AG09309 (cell line): Measurements from ENCODE around the gene BRMS1.
A peak's percentile ranks its signal among the peaks of the same experiment; 100 is the strongest.
"Not testable (repeated sequence)": the region's sequence is repeated elsewhere in the genome, so short reads cannot be mapped to it uniquely, and the experiment has no call there.

Source experiments
- DNase-seq: peaks from one replicate; pipeline ENCODE4 v3.0.0-alpha.2; 2010; ENCODE audit warnings: low read depth
- H3K4me3 ChIP-seq: 2 replicates; pipeline ENCODE4 v1.5.1; 2011; ENCODE audit warnings: mild to moderate bottlenecking, low read depth, low read length, moderate library complexity; ENCODE audit not compliant: control insufficient read depth
- TF ChIP-seq, protein P1 (sequence below): IDR thresholded peaks from 2 replicates; pipeline ENCODE4 v1.5.1; 2011; ENCODE audit warnings: mild to moderate bottlenecking, low read depth, low read length, inconsistent platforms; ENCODE audit not compliant: insufficient read depth, control insufficient read depth; ENCODE audit errors: missing control alignments

The BRMS1 gene, protein sequence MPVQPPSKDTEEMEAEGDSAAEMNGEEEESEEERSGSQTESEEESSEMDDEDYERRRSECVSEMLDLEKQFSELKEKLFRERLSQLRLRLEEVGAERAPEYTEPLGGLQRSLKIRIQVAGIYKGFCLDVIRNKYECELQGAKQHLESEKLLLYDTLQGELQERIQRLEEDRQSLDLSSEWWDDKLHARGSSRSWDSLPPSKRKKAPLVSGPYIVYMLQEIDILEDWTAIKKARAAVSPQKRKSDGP

DNA sequence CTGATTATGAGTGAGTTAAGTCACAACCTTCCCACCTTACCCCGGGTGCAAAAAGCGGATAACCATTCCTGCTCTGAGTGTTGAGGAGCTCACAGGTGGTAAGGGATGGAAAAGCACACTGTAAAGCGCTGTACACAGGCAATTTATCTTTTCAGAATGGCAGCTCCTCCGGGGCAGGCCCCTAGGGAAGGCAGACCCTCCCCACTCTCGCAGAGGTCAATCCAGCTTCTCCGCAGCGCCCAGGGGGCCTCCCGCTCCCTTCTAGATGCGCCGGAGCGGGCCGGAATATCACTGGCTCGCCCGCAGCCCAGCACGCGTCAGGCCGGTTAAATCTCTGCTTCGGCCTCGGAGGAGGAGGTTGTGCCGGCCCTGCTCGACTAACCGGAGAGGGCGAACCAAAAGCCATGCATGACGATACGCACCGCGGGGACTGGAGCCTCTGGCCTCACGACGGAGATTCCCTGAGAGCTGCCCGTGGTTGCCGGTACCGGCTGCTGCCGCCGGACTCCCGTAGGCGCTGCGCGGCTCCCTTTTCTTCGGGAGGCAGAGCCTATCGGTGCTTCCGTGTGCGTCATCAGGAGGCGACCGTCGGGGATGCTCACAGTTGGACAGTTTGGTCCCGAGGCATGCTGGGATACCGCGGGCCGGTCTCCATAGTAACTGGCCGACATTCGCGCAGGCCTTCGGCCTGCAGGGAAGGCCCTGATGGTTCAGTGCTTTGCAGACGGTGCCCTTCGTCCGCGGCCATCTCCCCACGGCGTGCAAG is at the start of gene BRMS1:
TSS of gene BRMS1 (minus strand) at position 555 of the 766 bp plus-strand sequence. CDS start 2,870 bp downstream, outside the sequence.
- DNase-seq: peak; percentile 81
- TF ChIP-seq, protein P1, sequence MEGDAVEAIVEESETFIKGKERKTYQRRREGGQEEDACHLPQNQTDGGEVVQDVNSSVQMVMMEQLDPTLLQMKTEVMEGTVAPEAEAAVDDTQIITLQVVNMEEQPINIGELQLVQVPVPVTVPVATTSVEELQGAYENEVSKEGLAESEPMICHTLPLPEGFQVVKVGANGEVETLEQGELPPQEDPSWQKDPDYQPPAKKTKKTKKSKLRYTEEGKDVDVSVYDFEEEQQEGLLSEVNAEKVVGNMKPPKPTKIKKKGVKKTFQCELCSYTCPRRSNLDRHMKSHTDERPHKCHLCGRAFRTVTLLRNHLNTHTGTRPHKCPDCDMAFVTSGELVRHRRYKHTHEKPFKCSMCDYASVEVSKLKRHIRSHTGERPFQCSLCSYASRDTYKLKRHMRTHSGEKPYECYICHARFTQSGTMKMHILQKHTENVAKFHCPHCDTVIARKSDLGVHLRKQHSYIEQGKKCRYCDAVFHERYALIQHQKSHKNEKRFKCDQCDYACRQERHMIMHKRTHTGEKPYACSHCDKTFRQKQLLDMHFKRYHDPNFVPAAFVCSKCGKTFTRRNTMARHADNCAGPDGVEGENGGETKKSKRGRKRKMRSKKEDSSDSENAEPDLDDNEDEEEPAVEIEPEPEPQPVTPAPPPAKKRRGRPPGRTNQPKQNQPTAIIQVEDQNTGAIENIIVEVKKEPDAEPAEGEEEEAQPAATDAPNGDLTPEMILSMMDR: peak; percentile 14
- H3K4me3 ChIP-seq: peak within 1 kb of the TSS; percentile 86

DNA sequence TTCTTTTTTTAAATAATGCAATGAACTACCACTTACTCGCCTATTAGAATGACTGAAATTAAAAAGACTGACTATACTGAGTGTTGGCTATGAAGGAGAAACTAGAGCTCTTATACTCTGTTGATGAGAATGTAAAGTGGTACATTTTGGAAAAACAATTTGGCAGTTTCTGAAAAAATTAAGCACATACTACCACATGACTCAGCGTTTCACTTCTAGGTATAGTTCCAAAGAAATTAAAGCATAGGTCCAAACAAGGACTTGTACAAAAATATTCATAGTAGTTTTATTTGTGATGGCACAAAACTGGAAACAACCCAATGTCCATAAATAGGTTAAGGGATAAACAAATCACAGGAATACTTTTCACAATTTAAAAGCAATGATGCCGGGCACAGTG is 49.0 kb upstream of the BRMS1 start:
- H3K4me3 ChIP-seq: no peak overlapping the region
- TF ChIP-seq, protein P1: no peak
- DNase-seq: no peak

GRCh38 chr11:66391322-66391721 is 46.4 kb upstream of the BRMS1 start:
- no peak for DNase-seq
- TF ChIP-seq, protein P1: no peak
- no peak overlapping the region for H3K4me3 ChIP-seq

- TF ChIP-seq, protein P1: peak; percentile 88
- no peak overlapping the region for H3K4me3 ChIP-seq
- DNase-seq: no peak
Measured at GRCh38 chr11:66388780-66389386, 44.0 kb upstream of the BRMS1 start.

GRCh38 chr11:66386171-66387069 is 41.5 kb upstream of the BRMS1 start:
- TF ChIP-seq, protein P1: peak; percentile 94
- DNase-seq: peak; percentile 66
- H3K4me3 ChIP-seq: peak overlapping the region; percentile 6

DNA sequence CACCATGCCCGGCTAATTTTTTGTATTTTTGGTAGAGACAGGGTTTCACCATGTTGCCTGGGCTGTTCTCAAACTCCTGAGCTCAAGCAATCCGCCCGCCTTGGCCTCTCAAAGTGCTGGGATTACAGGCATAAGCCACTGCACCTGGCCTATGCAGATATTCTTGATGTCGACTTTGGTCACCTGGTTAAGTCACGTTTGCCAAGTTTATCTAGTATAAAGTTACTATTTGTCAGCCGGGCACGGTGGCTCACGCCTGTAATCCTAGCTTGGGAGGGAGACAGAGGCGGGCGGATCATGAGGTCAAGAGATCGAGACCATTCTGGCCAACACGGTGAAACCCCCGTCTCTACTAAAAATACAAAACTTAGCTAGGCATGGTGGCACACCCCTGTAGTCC is 39.4 kb upstream of the BRMS1 start:
- DNase-seq, H3K4me3 ChIP-seq: not testable (repeated sequence)

GRCh38 chr11:66380264-66380663 is 35.4 kb upstream of the BRMS1 start:
- not testable (repeated sequence) for DNase-seq

GRCh38 chr11:66373690-66374287 is 28.9 kb upstream of the BRMS1 start:
- DNase-seq, H3K4me3 ChIP-seq: not testable (repeated sequence)

More at GRCh38 chr11:66380264-66380663, 35.4 kb upstream of the BRMS1 start:
- not testable (repeated sequence) for H3K4me3 ChIP-seq
